ENCODE data around the gene LRBA. TPM values are rescaled to one million over a fixed set of nuclear protein-coding genes. Genes with fewer than 3 reads are reported as not detected.
A peak's percentile ranks its signal among the peaks of the same experiment; 100 is the strongest.

Gene LRBA
- total and polyA plus RNA-seq, 9 of the 15 experiments (the other 6 are each of a cell fraction or from before 2014, with no cell fraction given): 24.2 to 88.7 (median 59.7) TPM

DNA sequence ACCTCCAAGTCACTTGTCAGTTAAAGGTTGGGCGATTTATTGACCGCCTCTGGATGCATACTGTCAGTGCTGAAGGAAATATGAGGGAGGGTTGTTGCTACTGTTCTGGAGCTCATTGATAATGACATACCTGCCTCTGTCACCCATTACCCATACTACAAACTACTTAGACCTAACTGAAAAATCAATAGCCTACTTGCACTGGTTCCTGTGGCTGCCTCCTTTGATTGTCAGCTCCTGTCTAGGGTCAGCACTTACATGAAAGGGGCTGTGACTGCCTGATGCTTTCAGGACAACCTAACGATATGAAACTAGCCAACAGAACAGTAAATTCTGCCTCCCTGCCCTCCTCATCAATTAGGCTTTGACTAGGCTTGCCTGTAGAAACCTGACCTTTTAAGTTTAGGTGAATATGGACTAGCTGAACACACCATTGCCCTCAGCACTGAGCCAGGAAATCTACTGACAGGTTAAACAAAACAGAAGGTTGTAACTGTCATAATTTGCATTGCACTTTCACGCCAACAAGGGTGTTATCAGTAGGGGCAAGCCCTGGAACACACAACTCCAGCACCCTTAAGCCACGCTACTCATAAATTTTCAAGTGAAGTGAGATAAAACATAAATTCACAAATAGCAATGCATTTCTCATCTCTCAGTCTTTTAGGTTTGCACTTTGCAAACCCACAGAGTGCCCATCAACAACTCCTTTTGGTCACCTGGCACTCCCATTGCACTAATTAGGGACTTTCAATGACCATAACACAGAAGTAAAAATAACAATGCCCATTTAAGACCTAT lies 442.2 kb downstream of the LRBA start (continued):
- TF ChIP-seq, protein P1, sequence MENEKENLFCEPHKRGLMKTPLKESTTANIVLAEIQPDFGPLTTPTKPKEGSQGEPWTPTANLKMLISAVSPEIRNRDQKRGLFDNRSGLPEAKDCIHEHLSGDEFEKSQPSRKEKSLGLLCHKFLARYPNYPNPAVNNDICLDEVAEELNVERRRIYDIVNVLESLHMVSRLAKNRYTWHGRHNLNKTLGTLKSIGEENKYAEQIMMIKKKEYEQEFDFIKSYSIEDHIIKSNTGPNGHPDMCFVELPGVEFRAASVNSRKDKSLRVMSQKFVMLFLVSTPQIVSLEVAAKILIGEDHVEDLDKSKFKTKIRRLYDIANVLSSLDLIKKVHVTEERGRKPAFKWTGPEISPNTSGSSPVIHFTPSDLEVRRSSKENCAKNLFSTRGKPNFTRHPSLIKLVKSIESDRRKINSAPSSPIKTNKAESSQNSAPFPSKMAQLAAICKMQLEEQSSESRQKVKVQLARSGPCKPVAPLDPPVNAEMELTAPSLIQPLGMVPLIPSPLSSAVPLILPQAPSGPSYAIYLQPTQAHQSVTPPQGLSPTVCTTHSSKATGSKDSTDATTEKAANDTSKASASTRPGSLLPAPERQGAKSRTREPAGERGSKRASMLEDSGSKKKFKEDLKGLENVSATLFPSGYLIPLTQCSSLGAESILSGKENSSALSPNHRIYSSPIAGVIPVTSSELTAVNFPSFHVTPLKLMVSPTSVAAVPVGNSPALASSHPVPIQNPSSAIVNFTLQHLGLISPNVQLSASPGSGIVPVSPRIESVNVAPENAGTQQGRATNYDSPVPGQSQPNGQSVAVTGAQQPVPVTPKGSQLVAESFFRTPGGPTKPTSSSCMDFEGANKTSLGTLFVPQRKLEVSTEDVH (IDR thresholded peaks at IDR 0.05; ENCODE audit: low read depth, partially characterized antibody): no peak
- TF ChIP-seq NCOA4 (IDR thresholded peaks at IDR 0.05; ENCODE audit: partially characterized antibody) (no peak), DACH1 (IDR thresholded peaks at IDR 0.05; ENCODE audit: partially characterized antibody) (peak; percentile 25), CHD4 (IDR thresholded peaks at IDR 0.05; ENCODE audit: insufficient read depth, insufficient replicate concordance, low read depth, low read length, poor library complexity, severe bottlenecking) (no peak), NEUROD1 (IDR thresholded peaks at IDR 0.05; ENCODE audit: borderline replicate concordance, low read depth, low read length, partially characterized antibody) (peak; percentile 14), ZNF134 (CRISPR knock-in tag; conservative IDR thresholded peaks at IDR 0.05) (no peak), NFYB (IDR thresholded peaks at IDR 0.05; ENCODE audit: extremely low read depth, insufficient read length) (no peak), CBFA2T2 (conservative IDR thresholded peaks at IDR 0.05) (peak; percentile 47), RBM39 (optimal IDR thresholded peaks at IDR 0.05; ENCODE audit: low read depth, low read length) (no peak), TCF3 (CRISPR knock-in tag; IDR thresholded peaks at IDR 0.05) (peak; percentile 68), BCOR (IDR thresholded peaks at IDR 0.05) (peak; percentile 16; the same call in 1 of the 2 replicates), ESRRA (IDR thresholded peaks at IDR 0.05; ENCODE audit: borderline replicate concordance, low read depth) (no peak), SNIP1 (IDR thresholded peaks at IDR 0.05; ENCODE audit: low read depth) (no peak), NFATC3 (IDR thresholded peaks at IDR 0.05) (no peak), ZBTB7A (IDR thresholded peaks at IDR 0.05; ENCODE audit: borderline replicate concordance, control insufficient read depth, low read depth, low read length) (peak; percentile 51; the same call in 1 of the 2 replicates), NONO (IDR thresholded peaks at IDR 0.05; ENCODE audit: low read depth in 2 of 2, low read length in 1 of 2) (0 out of 4 replicates have a peak, but pooled peaks of 1 of the 2 experiments have one; percentile 18)
- TF ChIP-seq, protein P2, sequence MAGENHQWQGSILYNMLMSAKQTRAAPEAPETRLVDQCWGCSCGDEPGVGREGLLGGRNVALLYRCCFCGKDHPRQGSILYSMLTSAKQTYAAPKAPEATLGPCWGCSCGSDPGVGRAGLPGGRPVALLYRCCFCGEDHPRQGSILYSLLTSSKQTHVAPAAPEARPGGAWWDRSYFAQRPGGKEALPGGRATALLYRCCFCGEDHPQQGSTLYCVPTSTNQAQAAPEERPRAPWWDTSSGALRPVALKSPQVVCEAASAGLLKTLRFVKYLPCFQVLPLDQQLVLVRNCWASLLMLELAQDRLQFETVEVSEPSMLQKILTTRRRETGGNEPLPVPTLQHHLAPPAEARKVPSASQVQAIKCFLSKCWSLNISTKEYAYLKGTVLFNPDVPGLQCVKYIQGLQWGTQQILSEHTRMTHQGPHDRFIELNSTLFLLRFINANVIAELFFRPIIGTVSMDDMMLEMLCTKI (IDR thresholded peaks at IDR 0.05; ENCODE audit: partially characterized antibody): no peak
- TF ChIP-seq, protein P3, sequence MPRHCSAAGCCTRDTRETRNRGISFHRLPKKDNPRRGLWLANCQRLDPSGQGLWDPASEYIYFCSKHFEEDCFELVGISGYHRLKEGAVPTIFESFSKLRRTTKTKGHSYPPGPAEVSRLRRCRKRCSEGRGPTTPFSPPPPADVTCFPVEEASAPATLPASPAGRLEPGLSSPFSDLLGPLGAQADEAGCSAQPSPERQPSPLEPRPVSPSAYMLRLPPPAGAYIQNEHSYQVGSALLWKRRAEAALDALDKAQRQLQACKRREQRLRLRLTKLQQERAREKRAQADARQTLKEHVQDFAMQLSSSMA (CRISPR knock-in tag; IDR thresholded peaks at IDR 0.05): no peak
- TF ChIP-seq, protein P4, sequence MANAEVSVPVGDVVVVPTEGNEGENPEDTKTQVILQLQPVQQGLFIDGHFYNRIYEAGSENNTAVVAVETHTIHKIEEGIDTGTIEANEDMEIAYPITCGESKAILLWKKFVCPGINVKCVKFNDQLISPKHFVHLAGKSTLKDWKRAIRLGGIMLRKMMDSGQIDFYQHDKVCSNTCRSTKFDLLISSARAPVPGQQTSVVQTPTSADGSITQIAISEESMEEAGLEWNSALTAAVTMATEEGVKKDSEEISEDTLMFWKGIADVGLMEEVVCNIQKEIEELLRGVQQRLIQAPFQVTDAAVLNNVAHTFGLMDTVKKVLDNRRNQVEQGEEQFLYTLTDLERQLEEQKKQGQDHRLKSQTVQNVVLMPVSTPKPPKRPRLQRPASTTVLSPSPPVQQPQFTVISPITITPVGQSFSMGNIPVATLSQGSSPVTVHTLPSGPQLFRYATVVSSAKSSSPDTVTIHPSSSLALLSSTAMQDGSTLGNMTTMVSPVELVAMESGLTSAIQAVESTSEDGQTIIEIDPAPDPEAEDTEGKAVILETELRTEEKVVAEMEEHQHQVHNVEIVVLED (CRISPR knock-in tag; IDR thresholded peaks at IDR 0.05): no peak
- TF ChIP-seq, protein P5, sequence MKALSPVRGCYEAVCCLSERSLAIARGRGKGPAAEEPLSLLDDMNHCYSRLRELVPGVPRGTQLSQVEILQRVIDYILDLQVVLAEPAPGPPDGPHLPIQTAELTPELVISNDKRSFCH (CRISPR knock-in tag; IDR thresholded peaks at IDR 0.05): no peak
- TF ChIP-seq, protein P5 (tag; IDR thresholded peaks at IDR 0.05): peak; percentile 15; the same call in 1 of the 2 replicates

Measured in K562 (cell line).